Measurements from ENCODE around the gene P2RX3.
A peak's percentile ranks its signal among the peaks of the same experiment; 100 is the strongest.

Gene P2RX3

DNA sequence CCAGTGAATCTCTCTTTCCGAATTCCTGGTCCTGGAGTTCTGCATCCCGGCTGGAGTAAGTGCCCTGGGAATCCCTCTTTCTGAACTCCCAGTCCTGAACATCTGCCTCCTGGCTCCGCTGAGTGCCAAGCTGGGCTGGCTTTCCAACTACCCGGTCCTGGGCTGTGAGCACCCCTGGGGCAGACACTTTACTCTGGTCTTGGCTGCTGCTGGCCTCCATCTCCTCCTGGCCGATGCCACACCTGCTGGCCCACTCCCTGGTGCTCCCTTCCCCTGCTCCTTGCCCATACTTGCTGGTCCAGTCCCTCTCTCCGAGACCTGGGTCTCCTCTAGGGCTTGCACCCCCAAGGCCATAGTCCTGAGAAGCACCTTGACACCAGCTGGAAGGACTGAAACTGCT lies 28.1 kb upstream of the P2RX3 start:
- DNase-seq (ENCODE audit: low read depth), result no peak

DNA sequence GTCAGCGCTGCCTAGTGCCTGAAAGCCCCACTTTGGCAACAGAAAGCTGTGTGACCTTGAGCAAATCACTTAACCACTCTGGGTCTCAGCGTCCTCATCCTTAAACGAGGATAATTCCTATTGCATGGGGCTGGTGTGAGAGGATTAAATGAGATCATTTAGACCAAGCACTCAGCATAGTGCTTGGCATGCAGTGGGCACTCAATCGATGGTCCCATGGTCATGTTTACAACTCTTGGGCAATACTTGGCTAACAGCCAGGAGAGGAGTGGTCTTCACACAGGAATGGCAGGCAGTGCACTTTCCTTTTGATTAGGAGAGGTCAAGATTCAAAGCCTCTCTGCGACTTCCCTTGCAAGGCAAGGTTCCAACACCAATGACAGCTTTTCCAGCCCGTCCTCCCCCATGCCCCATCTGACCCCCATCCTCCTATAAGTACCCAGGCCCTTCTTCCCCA lies 27.5 kb upstream of the P2RX3 start:
- DNase-seq (ENCODE audit: low read depth), result no peak

DNA sequence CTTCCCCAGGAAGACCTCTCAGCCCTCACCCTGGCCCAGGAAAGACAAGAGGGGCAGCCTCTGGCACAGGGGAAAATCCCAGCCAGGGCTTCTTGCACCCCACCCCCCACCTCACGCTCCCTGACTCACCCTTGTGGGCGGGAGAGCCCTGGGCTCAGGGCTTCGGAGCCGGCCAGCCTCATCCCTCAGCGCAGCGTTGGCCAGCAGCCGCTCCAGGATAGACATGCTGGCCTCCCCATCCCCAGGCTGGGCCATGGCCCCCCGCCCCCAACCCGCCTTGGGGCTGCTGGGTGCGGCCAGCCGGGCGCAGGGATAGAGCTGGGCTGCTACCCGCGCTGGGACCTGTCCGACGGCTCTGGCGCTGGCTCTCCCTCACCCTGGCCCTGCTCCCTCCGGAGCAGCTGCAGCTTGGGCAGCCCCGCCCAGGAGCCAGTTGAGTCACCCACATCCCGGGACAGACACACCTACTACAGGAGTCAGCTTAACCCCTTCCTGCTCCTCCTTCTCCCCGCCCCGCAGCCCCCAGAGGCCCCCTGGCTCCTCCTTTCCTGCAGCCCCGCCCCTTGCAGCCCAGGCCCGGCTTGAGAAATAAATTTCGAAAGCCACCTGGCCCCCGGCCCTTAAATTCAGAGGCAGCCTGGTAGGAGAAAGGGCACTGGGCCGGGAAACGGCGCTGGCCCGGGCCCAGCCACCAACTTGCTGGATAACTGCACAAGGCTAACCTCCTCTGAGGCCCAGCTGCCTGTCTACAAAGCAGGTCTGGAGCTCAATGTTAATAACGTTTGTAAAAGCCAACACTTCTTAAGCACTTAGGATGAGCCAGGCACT lies 26.8 kb upstream of the P2RX3 start:
- peak; percentile 81 for DNase-seq (ENCODE audit: low read depth)

DNA sequence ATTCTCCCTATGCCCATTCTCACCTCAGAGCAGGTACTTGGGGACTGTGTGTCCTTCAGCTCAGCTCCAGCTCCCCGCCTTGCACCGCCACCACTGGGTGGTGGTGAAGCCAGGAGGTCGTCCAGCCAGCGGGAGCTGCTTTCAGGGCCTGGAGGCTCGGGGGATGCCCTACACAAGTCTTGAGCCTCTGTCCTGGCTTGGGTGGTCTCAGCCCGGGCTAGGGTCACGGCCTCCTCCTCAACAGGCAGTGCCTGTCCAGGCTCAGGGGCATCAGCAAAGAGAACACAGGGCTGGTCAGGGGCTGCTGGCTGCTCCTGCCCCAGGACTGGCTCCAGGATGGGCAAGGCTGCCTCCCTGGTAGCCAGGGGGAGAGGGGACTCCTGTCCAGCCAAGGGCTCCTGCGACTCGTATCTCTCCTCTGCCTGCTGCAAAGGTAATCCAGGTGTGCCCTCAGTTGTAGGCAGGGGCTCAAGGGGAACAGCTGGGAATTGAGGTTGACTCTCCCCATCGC lies 25.6 kb upstream of the P2RX3 start:
- DNase-seq (ENCODE audit: low read depth), result no peak

DNA sequence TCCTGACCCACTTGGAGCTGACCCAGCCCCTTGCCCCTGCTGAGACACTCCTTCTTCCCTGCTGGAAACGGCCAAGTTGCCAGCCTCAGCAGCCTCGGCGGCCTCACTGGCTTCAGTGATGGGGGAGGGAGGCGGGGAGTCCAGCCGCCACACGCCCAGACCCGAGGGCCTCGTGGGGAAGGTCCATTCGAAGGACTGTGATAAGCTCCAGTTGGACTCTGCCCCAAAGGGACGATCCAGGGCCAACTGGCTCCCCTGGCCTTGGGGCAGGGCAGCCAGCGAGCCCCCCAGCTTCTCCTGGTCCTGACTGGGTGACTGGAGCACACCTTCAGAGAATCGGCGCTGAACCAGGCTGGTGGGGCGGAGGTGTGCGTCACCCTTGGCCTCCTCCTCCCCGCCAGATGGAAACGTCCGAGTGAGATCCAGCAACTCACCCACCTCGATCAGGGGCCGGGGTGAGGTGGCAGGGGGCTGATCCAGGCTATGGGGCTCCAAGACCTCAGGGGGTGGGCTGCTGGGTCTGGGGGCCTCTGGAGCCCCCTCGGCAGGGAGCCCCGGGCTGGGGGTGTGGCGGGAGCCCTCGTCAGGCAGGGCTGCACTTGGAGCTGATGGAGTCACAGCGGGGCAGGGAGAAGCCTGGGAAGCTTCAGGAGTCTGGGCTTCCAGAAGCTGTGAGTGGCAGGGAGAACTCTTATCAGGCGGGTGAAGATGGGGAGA lies 24.9 kb upstream of the P2RX3 start:
- DNase-seq (ENCODE audit: low read depth), result no peak

DNA sequence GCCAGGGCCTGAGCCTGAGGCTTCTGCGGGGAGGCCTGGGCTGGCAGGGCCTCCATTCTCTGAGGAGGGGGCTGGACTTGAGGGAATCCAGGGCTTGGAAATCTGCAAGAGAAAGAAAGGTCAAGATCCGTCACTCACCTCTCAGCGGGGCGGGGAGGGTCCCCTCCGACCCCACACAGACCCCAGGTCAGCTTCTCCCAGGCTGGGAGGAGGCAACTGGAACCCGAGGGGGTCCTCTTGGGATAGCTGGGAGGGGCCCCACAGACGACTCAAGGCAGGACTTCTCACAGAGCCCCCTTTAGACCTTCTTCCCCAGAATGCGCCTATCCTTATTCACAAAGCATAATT lies 24.4 kb upstream of the P2RX3 start:
- no peak for DNase-seq (ENCODE audit: low read depth)

DNA sequence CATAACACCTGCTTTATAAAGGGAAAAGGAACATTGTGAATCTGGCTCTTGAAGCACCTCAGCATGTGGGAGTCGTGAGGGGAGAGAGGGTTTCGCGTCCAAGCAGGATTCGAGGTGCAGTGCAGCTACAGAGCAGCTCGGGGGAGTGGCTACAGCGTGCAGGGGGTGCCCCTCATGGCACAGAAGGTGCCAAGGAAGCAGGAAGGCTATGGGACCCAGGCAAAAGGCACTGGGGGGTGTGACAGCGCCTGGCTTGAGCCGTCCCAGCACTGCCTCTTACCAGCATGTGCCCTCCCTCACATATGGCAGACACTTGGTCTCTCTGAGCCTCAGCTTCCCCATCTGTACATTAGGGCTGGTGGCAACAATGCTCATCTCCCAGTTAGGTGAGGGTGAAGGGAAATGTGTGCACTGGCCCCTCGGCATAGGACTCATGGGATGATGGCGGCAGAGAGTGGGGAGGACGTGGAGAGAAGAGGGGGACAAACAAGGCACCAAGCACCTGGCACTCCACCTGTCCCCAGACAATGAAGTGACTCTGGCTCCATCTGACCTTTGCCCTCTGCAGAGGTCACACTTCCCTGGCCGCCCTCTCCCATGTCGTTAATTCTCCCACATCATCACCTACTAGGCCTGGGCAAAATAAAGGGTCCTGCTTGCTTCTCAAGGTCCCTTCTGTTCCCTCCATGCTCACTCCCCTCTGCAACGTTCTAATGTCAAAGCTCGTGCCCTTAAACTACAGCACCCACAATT lies 23.8 kb upstream of the P2RX3 start:
- no peak for DNase-seq (ENCODE audit: low read depth)

DNA sequence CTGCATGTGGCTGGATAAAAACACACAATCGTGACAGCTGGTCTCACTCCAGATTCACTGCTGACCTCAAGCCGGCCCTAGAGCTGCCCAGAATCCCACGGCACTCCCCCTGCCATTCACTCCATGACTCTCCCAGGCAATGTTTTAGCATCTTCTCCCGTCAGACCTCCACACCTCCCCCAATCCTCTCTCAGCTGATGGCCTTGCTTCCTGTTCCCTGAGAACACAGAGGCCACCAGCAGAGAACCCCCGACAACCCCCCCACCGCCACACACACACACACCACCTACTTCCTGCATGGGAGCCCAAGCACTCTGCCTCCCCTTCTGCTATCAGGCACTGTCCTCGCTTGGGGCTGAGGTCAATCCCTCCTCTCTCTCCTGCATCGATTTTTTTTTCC lies 22.7 kb upstream of the P2RX3 start:
- DNase-seq (ENCODE audit: low read depth), result no peak

DNA sequence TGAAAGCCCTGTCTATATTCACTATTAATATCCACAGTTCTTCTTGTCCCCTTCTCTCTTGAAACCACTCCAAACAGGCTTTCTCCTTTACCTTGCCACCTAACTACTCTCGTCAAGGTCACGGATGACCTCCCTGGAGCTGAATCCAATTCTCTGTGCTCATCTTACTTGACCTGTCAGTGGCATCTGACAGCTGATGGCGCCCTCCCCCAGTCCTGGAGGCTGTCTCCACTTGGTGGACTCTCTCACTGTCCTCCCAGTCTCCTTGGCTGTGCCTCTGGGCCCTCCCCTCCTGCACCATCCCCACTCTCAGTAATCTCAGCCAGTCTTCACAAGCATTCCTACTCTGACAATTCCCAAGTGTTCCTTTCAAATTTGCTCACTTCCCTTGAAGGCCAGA lies 22.1 kb upstream of the P2RX3 start:
- no peak for DNase-seq (ENCODE audit: low read depth)

DNA sequence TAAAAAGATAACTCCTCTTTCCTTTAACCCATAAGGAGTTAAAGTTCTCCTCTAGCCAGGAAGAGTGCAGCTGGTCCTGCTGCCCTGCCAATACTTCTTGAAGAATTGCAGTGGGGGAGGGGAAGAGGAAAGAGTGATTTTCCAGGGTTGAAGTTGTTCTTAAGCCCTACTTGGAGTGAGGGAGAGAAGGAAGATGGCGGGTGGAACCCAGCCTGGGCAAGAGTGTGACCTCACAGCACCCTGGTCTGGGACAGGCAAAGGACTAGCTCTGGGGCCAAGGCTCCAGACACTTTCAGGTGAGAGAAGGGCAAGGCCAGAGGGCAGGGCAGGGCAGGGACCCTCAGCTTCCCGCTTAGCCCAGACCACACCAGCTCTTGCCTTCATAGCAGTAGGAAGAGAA lies 20.0 kb upstream of the P2RX3 start:
- DNase-seq (ENCODE audit: low read depth), result no peak

DNA sequence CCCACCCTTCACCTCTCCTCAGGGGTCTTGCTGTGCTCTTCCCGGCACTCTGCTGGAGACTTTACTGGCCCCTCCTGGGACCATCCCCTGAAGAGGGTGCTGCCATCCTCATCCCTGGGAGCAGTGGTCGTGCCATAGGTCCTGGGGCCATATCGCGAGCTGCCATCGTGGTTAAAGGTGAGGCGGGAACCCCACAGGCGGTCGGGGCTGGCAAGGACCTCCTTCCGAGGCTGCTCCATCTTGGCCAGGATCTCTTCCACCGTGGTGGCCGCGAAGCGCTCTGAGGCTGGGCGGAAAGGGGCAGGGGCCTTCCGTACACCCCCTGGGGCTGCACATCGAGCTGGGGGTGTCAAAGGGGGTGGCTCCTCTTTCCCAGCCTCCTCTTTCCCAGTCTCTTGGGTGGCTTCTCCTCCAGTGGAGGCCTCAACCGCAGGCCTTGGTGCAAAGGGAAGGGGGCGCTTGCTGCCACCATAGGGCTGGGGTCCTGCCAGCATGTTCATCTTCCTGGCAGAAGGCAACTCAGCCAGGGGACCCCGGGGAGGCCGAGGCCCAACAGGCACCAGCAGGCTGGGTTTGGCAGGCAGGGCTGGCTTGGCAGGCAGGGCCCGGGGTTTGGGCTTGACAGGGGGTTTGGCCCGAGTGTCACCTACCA lies 18.0 kb upstream of the P2RX3 start:
- DNase-seq (ENCODE audit: low read depth), result no peak

DNA sequence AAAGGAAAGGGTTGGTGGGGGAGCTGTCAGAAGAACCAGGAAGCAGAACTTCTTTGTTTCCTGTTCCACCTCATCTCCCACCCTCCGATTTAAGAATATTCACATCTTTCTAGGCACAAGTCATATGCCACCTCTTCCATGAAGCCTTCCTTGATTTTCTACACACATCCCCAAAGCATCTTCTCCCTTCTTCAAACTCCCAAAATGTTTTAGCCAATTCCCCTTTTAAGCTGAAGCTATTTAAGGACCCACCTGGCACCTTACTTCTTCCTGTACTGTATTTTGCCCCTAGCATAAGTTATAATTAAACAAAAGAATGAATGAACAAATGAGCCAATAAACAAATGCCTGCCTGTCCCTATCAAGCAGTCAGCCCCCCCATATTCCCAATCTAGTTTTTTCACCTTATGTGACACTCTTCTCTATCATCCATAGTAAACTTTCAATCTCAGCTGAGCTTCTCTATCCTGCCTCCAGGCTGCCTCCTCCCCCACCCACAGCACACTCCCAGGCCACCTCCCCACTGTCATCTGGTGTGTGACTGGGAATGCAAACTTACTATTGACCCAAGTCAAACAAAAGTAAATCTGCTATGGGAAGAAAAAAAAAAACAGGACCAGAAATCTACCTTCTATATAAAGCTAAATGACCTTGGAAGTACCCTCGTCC lies 17.3 kb upstream of the P2RX3 start:
- DNase-seq (ENCODE audit: low read depth), result no peak

DNA sequence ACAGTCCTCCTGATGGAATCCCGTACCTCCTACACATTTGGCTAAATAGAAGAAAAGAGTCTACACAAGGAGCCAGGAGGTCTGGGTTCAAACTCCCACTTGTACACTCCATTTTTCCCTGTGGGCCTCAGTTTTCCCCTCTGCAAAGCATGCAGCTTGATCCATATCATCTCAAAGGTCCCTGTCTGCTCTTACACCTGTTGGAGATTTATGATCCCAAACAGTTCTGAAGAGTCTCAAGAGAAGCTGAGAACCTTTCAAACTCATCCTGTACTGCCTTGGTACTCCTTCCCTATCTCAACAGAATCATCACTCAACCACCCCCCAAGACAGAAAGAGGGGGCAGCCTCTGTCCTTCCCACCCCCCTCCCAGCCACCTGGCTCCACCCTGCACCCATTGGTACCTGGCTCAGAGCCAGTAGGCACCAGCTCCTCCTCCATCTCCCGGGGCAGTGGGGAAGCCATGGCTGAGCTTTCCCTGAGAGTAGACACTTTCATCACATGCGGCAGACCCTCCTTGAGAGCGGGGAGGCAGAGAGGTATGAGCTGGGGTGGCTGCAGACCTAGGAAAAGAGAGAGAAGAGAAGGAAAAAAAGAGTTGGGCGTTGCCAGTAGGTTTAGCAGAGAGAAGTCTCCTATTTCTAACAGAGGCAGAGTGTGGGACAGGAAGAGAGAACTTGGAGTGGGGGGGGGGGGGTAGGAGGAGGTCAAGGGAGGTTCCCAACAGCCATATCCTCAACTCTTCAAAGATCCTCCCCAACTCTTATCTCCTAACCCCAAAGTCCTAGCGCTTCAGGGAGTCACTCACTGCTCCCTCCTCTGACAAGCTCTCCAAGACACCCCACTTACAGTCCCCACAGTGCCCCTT lies 16.5 kb upstream of the P2RX3 start:
- DNase-seq (ENCODE audit: low read depth), result no peak

DNA sequence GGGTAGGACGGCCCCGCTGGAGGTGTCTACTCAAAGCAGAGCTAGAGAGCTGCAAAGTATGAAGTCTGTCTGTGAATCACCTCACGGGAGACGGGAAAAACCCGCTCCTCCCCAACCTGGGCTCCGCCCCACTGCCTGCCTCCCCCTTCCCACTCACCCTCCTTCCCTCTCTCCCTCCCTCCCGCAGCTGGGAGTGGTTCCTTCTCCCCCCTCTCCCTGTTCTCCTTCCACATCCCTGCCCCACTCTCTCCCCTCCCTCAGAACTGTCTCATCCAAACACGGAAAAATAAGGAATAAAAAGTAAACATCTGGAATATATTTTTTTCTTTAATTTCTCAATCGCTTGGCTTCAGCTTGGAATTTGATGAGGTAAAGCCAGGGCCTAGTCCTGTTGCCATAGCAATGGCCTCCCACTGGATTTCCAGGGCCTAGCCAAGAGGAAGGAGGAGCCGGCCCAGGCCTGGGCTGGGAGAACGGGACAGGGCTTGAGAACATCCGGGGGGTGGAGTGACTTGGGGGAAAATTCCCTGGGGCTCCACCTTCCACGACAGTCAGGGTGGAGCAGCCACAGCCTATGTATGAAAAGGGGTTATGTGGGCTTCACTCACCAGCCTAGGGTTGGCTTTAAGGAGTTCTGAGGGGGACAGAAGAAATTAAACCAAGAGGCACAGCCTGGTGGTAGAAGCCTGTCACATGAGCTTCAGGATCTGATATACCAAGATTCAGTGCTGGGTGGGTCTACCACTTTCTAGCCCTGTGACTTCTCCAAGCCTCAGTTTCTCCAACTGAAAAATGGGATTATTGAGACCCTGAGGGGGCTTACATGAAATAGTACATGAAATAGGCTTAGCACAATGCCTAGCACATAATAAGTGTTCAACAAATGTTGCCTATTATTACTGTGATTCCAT lies 15.6 kb upstream of the P2RX3 start:
- DNase-seq (ENCODE audit: low read depth), result peak; percentile 91

DNA sequence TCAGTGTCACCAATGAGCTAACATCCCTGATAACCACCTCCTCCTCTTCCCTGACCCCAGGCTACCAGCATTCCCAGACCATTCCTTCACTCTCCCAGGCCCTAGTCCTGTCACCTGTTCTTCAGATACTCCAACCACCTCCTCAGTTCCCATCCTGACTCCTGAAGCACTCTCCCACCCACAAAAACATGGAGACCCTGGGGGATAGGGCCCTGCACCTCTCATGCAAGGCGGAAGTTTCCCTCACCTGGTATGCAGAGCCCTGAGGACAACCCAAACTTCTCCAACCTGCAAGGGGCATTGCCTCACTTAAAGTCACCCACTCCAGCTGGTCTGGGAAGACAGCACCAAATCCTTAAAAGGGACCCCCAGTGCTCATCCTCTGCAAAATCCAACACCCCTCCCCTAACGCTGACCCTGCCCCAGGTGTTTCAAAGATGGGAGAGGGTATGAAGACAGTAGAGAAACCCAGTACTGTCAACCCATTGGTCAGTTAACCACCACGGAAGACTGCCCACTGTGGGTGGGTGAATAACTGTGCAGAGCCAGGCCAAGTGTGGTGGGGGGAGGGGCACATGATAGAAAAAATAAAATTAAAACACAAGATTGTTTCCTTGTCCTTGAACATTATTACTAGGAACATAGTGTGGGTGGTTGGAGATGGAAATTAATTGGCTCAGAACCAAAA lies 14.8 kb upstream of the P2RX3 start:
- DNase-seq (ENCODE audit: low read depth), result no peak

DNA sequence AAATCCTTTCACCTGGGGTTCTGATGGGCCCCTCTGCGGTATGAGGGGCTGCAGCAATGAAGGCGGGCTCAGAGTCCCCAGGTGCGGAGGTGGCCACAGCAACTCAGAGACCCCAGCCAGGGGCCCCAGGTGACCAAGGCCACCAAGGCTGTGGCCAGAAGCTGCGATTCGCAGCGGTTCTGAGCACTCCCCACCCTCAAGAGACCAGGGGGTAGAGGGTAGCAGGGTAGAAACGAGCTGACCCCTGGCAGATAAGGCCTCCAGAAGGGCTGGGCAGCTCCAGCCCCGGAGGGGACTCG lies 14.3 kb upstream of the P2RX3 start:
- DNase-seq (ENCODE audit: low read depth), result no peak

DNA sequence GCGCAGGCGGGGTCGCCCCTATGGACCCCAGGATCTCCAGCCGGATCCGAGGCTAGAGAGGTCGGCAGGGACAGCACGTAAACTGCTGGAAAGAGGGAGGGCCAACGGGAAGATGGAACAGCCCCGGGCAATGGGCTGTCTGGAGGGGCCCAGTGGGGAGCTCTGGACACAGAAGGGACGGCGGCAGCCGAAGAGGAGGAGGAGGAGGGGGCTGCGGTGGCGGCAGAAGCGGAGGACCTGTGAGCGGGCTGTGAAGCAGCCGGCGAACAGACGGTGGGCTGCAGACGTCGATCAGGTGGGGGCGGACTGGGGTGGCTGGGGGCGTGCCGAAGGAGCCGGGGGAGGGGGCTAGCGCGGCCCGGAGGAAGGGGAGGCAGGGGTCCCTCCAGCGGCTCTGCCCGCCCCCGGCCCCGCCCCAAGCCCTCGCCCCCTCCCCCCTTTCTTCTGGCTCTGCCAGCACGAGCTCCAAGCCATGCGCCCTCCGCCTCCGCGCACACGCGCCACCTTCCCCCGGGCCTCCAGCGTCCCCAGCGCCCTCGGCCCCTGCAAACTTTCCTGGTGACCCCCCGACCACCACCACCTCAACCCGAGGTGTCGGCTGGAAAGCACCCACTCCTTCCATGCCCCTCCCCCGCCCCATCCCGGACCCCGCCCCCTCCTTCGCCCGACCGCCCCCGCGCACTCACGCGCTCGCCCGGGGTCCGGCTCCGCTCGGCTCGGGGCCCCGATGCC lies 13.8 kb upstream of the P2RX3 start:
- DNase-seq (ENCODE audit: low read depth), result no peak
